ENCODE results near the gene CALM1.

- TF ChIP-seq POLR2A (IDR thresholded peaks at IDR 0.05) (no peak), CTCF (IDR thresholded peaks at IDR 0.05) (peak; percentile 96 to 100 (median 99))
These were observed 3.0 kb downstream of the CALM1 start for GRCh38 chr14:90399541-90400444.
